Esophagus muscularis mucosa (tissue), 3 donors: Measurements from ENCODE around the gene GRK5.

Experiments
- EP300 ChIP-seq: sonication (generic); formaldehyde crosslinking; IDR thresholded peaks from one replicate; pipeline ENCODE4 v1.6.1; 2017; ENCODE audit warnings: antibody characterized with exemption
- TF ChIP-seq, protein P1 (sequence below), 3 experiments: fragments of 200-600 bp in 2 of 3; fragments of 450-650 bp in 1 of 3; sonication (generic) in 2 of 3; IDR thresholded peaks; one replicate each; pipeline ENCODE4 v1.5.1; 2017 to 2019; ENCODE audit warnings: antibody characterized with exemption in 3 of 3, mild to moderate bottlenecking in 2 of 3, moderate library complexity in 1 of 3

DNA sequence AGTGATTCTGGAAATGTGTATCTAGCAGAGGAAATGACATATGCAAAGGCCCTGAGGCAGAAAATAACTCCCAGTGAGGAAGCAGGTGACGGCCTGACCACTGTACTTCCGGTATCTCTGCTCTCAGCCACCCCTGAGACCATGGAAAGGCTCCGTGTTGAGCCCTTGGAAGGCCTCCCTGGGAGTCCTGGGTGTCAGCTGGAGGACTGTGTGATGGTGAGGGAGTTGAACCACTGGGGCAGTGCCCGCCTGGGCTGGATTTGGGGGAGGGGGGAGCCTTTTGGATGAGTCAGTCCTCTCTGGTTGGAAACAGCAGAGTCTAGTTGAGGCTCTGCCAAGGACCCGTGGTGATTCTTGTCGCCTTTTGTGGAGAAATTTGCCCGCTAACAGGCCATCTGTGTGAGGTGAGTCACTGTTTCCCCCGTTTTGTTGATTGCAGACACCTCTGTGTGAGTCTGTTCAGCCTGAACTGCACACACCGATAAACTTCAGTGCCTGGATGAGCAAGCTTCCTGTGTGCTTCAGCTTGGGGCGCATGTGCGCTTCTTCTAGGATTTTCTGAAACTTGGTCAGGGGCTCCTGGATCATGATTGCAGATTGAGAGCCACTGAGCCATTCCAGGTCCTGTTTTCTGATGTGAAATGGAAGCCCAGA is 98.6 kb downstream of the GRK5 start:
- TF ChIP-seq, protein P1, sequence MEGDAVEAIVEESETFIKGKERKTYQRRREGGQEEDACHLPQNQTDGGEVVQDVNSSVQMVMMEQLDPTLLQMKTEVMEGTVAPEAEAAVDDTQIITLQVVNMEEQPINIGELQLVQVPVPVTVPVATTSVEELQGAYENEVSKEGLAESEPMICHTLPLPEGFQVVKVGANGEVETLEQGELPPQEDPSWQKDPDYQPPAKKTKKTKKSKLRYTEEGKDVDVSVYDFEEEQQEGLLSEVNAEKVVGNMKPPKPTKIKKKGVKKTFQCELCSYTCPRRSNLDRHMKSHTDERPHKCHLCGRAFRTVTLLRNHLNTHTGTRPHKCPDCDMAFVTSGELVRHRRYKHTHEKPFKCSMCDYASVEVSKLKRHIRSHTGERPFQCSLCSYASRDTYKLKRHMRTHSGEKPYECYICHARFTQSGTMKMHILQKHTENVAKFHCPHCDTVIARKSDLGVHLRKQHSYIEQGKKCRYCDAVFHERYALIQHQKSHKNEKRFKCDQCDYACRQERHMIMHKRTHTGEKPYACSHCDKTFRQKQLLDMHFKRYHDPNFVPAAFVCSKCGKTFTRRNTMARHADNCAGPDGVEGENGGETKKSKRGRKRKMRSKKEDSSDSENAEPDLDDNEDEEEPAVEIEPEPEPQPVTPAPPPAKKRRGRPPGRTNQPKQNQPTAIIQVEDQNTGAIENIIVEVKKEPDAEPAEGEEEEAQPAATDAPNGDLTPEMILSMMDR (IDR thresholded peaks at IDR 0.05) = no peak
- no peak for TF ChIP-seq EP300
